MM.1S (cell line): ENCODE data around the gene PDE4A.
"Not testable (repeated sequence)": the region's sequence is repeated elsewhere in the genome, so short reads cannot be mapped to it uniquely, and the experiment has no call there.

Source experiments
- DNase-seq: peaks from one replicate; pipeline ENCODE4 v3.0.0-alpha.2; 2015
- H2AFZ ChIP-seq: fragments of 300-600 bp; sonication (generic); 2 replicates; pipeline ENCODE4 v1.6.0; 2016; ENCODE audit warnings: antibody characterized with exemption, low read length
- H3F3A ChIP-seq: fragments of 300-600 bp; sonication (generic); 2 replicates; pipeline ENCODE4 v1.6.1; 2016; ENCODE audit warnings: mild to moderate bottlenecking, antibody characterized with exemption, low read length, moderate library complexity, mixed read lengths; ENCODE audit not compliant: insufficient read depth
- H3K27ac ChIP-seq: fragments of 300-600 bp; sonication (generic); 2 replicates; pipeline ENCODE4 v1.5.1; 2016; ENCODE audit warnings: mild to moderate bottlenecking, low read length
- H3K27me3 ChIP-seq: fragments of 300-600 bp; sonication (generic); replicated peaks from 2 replicates; pipeline ENCODE4 v1.6.0; 2016; ENCODE audit warnings: low read length; ENCODE audit not compliant: insufficient read depth
- H3K36me3 ChIP-seq: fragments of 300-600 bp; sonication (generic); replicated peaks from 2 replicates; pipeline ENCODE4 v1.6.1; 2016; ENCODE audit warnings: mild to moderate bottlenecking, low read length, mixed read lengths; ENCODE audit not compliant: insufficient read depth
- H3K4me1 ChIP-seq: fragments of 300-600 bp; sonication (generic); 2 replicates; pipeline ENCODE4 v1.6.1; 2016; ENCODE audit warnings: low read length, mixed read lengths
- H3K4me2 ChIP-seq: fragments of 300-600 bp; sonication (generic); 2 replicates; pipeline ENCODE4 v1.6.0; 2016; ENCODE audit warnings: low read depth, low read length
- H3K4me3 ChIP-seq: fragments of 300-600 bp; sonication (generic); 2 replicates; pipeline ENCODE4 v1.5.1; 2016; ENCODE audit warnings: low read length, mixed read lengths
- H3K79me2 ChIP-seq: fragments of 300-600 bp; sonication (generic); 2 replicates; pipeline ENCODE4 v1.6.1; 2016; ENCODE audit warnings: mixed run types, low read length, mixed read lengths
- H3K9ac ChIP-seq: fragments of 300-600 bp; sonication (generic); 2 replicates; pipeline ENCODE4 v1.6.1; 2016; ENCODE audit warnings: low read length, mixed read lengths
- H3K9me2 ChIP-seq: fragments of 300-600 bp; sonication (generic); replicated peaks from 2 replicates; pipeline ENCODE4 v1.6.1; 2016; ENCODE audit warnings: mild to moderate bottlenecking, low read length, mixed read lengths; ENCODE audit not compliant: insufficient read depth
- H3K9me3 ChIP-seq: fragments of 300-600 bp; sonication (generic); replicated peaks from 2 replicates; pipeline ENCODE4 v1.6.1; 2016; ENCODE audit warnings: mild to moderate bottlenecking, low read length, mixed read lengths; ENCODE audit not compliant: insufficient read depth
- H4K20me1 ChIP-seq: fragments of 300-600 bp; sonication (generic); 2 replicates; pipeline ENCODE4 v1.6.1; 2016; ENCODE audit warnings: mild to moderate bottlenecking, low read length, moderate library complexity, mixed read lengths; ENCODE audit not compliant: insufficient read depth
- EZH2 ChIP-seq: fragments of 300-600 bp; sonication (generic); optimal IDR thresholded peaks from 2 replicates; pipeline ENCODE3; 2017; ENCODE audit warnings: low read depth, mild to moderate bottlenecking, antibody characterized with exemption, low read length, mixed read lengths
- EZH2phosphoT487 ChIP-seq: fragments of 300-600 bp; sonication (generic); IDR thresholded peaks from 2 replicates; pipeline ENCODE4 v1.6.1; 2018; ENCODE audit warnings: antibody characterized with exemption, low read length
- TF ChIP-seq, protein P1 (sequence below): fragments of 300-600 bp; sonication (generic); IDR thresholded peaks from 2 replicates; pipeline ENCODE4 v1.5.1; 2016; ENCODE audit warnings: antibody characterized with exemption, low read length, mixed read lengths

Gene PDE4A

DNA sequence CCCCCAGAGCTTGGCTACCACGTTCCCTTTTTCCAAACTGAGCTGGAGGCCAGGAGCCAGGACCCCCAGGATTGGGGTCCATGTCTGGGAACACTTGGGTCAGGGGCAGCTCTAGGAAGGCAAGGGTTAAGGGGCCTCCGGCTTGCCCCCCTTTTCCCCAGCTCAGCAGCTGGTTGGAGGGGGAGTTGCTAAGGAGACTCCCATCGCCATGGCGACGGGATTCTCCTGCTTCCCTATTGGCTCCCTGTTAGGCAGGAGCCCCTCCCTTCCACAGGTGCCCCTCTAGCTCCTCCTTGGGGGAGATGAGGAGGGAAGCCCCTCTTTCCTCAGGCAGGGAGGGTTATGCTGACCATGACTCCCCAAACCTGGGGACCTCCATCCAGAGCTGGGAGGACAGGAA lies 33.9 kb downstream of the PDE4A start:
- TF ChIP-seq EZH2: no peak
- TF ChIP-seq EZH2phosphoT487: no peak
- TF ChIP-seq, protein P1, sequence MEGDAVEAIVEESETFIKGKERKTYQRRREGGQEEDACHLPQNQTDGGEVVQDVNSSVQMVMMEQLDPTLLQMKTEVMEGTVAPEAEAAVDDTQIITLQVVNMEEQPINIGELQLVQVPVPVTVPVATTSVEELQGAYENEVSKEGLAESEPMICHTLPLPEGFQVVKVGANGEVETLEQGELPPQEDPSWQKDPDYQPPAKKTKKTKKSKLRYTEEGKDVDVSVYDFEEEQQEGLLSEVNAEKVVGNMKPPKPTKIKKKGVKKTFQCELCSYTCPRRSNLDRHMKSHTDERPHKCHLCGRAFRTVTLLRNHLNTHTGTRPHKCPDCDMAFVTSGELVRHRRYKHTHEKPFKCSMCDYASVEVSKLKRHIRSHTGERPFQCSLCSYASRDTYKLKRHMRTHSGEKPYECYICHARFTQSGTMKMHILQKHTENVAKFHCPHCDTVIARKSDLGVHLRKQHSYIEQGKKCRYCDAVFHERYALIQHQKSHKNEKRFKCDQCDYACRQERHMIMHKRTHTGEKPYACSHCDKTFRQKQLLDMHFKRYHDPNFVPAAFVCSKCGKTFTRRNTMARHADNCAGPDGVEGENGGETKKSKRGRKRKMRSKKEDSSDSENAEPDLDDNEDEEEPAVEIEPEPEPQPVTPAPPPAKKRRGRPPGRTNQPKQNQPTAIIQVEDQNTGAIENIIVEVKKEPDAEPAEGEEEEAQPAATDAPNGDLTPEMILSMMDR: no peak
- Histone ChIP-seq H3K9ac (no peak overlapping the region), H3K4me2 (no peak overlapping the region), H3K4me3 (no peak overlapping the region), H4K20me1 (no peaks in the 10 kb centered on the region), H3F3A (no peaks in the 10 kb centered on the region), H3K27ac (no peak overlapping the region), H3K36me3 (no peaks in the 10 kb centered on the region), H3K27me3 (no peaks in the 10 kb centered on the region), H2AFZ (no peak overlapping the region), H3K4me1 (no peaks in the 10 kb centered on the region), H3K9me2 (no peaks in the 10 kb centered on the region), H3K79me2 (no peaks in the 10 kb centered on the region), H3K9me3 (no peaks in the 10 kb centered on the region)
- no peak for DNase-seq

DNA sequence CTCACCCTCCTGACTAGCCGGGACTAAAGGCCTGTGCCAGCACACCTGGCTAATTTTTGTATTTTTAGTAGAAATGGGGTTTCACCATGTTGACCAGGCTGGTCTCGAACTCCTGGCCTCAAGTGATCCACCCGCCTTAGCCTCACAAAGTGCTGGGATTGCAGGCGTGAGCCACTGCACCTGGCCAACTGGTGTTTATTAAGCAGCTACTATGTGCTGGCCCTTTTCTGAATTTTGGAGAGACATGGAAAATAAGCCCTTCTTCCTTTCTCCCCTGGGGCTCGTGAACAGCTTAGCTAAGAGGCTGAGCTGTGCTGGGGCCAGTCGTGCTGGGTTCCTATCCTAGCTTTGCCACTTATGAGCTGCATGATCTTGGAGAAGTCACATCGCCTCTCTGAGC lies 38.4 kb downstream of the PDE4A start:
- H3K4me3 ChIP-seq, H3F3A ChIP-seq, H3K4me1 ChIP-seq, H4K20me1 ChIP-seq, H3K27me3 ChIP-seq, H3K9me2 ChIP-seq, H3K36me3 ChIP-seq, H3K4me2 ChIP-seq, H2AFZ ChIP-seq, H3K9me3 ChIP-seq, H3K27ac ChIP-seq, H3K79me2 ChIP-seq, DNase-seq, H3K9ac ChIP-seq: not testable (repeated sequence)

DNA sequence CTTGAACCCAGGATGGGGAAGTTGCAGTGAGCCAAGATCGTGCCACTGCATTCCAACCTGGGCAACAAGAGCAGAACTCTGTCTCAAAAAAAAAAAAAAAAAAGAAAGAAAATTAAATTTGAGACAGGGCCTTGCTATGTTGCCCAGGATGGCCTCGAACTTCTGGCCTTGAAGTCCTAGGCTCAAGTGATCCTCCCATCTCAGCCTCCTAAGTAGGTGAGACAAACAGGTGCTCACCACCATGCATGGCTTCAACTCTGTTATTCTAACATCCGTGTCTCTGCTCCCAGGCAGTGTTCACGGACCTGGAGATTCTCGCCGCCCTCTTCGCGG lies 40.3 kb downstream of the PDE4A start:
- no peaks in the 10 kb centered on the region for H3K27me3 ChIP-seq
- 0 out of 2 replicates have a peak, but pooled peaks cover 3% of the 10 kb centered on the region for H3K4me1 ChIP-seq
- no peak overlapping the region for H3K4me2 ChIP-seq
- peaks cover 3% of the 10 kb centered on the region; the same call in 1 of the 2 replicates for H3F3A ChIP-seq
- no peak for DNase-seq
- H3K79me2 ChIP-seq: no peaks in the 10 kb centered on the region
- no peak overlapping the region for H3K9ac ChIP-seq
- no peaks in the 10 kb centered on the region for H4K20me1 ChIP-seq
- H3K4me3 ChIP-seq: no peak overlapping the region
- peak overlapping the region; percentile 74 for H2AFZ ChIP-seq
- no peaks in the 10 kb centered on the region for H3K9me2 ChIP-seq
- H3K9me3 ChIP-seq: no peaks in the 10 kb centered on the region
- no peak overlapping the region for H3K27ac ChIP-seq
- no peak for TF ChIP-seq EZH2phosphoT487
- TF ChIP-seq, protein P1: no peak
- no peak for TF ChIP-seq EZH2
- no peaks in the 10 kb centered on the region for H3K36me3 ChIP-seq

DNA sequence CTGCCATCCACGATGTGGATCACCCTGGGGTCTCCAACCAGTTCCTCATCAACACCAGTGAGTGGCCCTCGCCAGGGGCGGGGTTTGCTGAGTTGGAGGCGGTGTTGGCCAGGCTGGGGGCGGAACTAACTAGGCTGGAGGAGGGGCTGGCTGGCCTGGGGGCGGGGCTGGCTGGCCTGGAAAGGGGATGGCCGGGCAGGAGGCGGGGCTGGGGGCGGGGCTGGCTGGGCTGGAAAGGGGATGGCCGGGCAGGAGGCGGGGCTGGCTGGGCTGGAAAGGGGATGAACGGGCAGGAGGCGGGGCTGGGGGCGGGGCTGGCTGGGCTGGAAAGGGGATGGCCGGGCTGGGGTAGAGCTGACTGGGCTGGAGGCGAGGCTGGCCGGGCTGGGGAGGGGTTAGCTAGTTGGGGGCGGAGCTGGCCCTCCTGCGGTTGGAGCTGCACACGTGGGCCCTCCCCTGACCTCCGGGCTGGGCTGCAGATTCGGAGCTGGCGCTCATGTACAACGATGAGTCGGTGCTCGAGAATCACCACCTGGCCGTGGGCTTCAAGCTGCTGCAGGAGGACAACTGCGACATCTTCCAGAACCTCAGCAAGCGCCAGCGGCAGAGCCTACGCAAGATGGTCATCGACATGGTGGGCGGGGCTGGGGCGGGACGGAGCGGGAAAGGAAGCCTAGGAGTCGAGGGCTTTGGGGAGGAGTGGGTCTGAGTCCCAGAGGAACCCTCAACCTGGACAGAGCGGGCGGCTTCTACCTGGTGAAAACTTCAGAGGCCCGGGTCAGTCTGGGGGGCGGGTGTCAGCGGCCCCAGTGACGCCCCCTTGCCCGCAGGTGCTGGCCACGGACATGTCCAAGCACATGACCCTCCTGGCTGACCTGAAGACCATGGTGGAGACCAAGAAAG lies 41.0 kb downstream of the PDE4A start:
- peak overlapping the region; percentile 74 for H2AFZ ChIP-seq
- H3K4me2 ChIP-seq: peak overlapping the region; percentile 46
- 0 out of 2 replicates have a peak, but pooled peaks cover 3% of the 10 kb centered on the region for H3K4me1 ChIP-seq
- peak overlapping the region; percentile 28 for H3K4me3 ChIP-seq
- H3K27me3 ChIP-seq: no peaks in the 10 kb centered on the region
- no peaks in the 10 kb centered on the region for H4K20me1 ChIP-seq
- H3K36me3 ChIP-seq: no peaks in the 10 kb centered on the region
- H3K79me2 ChIP-seq: no peaks in the 10 kb centered on the region
- TF ChIP-seq, protein P1: no peak
- TF ChIP-seq EZH2 (no peak), EZH2phosphoT487 (no peak)
- DNase-seq: peak; percentile 95
- peaks cover 3% of the 10 kb centered on the region; the same call in 1 of the 2 replicates for H3F3A ChIP-seq
- H3K27ac ChIP-seq: no peak overlapping the region
- no peaks in the 10 kb centered on the region for H3K9me2 ChIP-seq
- H3K9me3 ChIP-seq: no peaks in the 10 kb centered on the region
- no peak overlapping the region for H3K9ac ChIP-seq

DNA sequence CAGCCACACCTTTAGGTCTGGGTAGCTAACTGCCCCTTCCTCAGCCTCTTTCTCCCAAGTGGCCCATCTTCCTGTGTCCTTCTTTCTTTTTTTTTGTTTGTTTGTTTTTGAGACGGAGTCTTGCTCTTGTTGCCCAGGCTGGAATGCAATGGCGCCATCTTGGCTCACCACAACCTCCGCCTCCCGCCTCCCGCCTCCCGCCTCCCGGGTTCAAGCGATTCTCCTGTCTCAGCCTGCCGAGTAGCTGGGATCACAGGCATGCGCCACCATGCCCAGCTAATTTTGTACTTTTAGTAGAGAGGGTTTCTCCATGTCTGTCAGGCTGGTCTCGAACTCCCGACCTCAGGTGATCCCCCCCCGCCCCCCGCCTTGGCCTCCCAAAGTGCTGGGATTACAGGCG lies 41.7 kb downstream of the PDE4A start:
- H3K27me3 ChIP-seq, DNase-seq: not testable (repeated sequence)
- H3K4me2 ChIP-seq: peak overlapping the region; percentile 46; the same call in 1 of the 2 replicates

More for the DNA sequence above, 41.7 kb downstream of the PDE4A start:
- not testable (repeated sequence) for H2AFZ ChIP-seq, H4K20me1 ChIP-seq, H3F3A ChIP-seq, H3K79me2 ChIP-seq, H3K36me3 ChIP-seq, H3K9me3 ChIP-seq, H3K4me3 ChIP-seq, H3K9ac ChIP-seq, H3K27ac ChIP-seq, H3K4me1 ChIP-seq, H3K9me2 ChIP-seq
